Type B pancreatic cell (in vitro differentiated cells): ENCODE measurements around the gene MAP3K2. TPM values are rescaled to one million over a fixed set of nuclear protein-coding genes. Genes with fewer than 3 reads are reported as not detected.

Experiments used
- DNase-seq: peaks from one replicate; pipeline ENCODE4 v3.0.0; 2021; ENCODE audit warnings: mixed read lengths; ENCODE audit not compliant: unreplicated experiment; ENCODE audit errors: extremely low spot score
- H3K27ac Mint-ChIP-seq: 2 replicates; pipeline ENCODE4 v1.8.0; 2021; ENCODE audit warnings: mild to moderate bottlenecking, mixed read lengths
- H3K27me3 Mint-ChIP-seq: 2 replicates; pipeline ENCODE4 v1.8.0; 2021; ENCODE audit warnings: mixed read lengths
- H3K36me3 Mint-ChIP-seq: 2 replicates; pipeline ENCODE4 v1.8.0; 2021; ENCODE audit warnings: mixed read lengths
- H3K4me1 Mint-ChIP-seq: one replicate; pipeline ENCODE4 v1.8.0; 2021; ENCODE audit warnings: mixed read lengths; ENCODE audit not compliant: unreplicated experiment
- H3K4me3 Mint-ChIP-seq: 2 replicates; pipeline ENCODE4 v1.8.0; 2021; ENCODE audit warnings: mild to moderate bottlenecking, mixed read lengths
- H3K9me3 Mint-ChIP-seq: 2 replicates; pipeline ENCODE4 v1.8.0; 2021; ENCODE audit warnings: mixed read lengths
- CTCF ChIP-seq: fragments of 200-600 bp; sonication (generic); conservative IDR thresholded peaks from 2 replicates; pipeline ENCODE4 v1.5.0; 2021; ENCODE audit warnings: antibody characterized with exemption, mild to moderate bottlenecking
- total RNA-seq: library from RNA; stranded (reverse); gene quantifications from 2 replicates; pipeline ENCODE4 v1.2.1, GENCODE V29; 2021; ENCODE audit warnings: low replicate concordance

MAP3K2 gene
- total RNA-seq, 1 donor from 2014 or later, result 30.8 TPM

- H3K9me3 Mint-ChIP-seq, result no peaks in the 10 kb centered on the region
- H3K27me3 Mint-ChIP-seq, result peaks cover 45% of the 10 kb centered on the region
- no peak for DNase-seq
- H3K4me1 Mint-ChIP-seq, result peaks cover 22% of the 10 kb centered on the region
- H3K36me3 Mint-ChIP-seq, result no peaks in the 10 kb centered on the region
- TF ChIP-seq CTCF, result peak; percentile 78
- H3K4me3 Mint-ChIP-seq, result peak overlapping the region; percentile 76
- no peak overlapping the region for H3K27ac Mint-ChIP-seq
Measured at GRCh38 chr2:127415593-127416505, 28.1 kb upstream of the MAP3K2 start.

DNA sequence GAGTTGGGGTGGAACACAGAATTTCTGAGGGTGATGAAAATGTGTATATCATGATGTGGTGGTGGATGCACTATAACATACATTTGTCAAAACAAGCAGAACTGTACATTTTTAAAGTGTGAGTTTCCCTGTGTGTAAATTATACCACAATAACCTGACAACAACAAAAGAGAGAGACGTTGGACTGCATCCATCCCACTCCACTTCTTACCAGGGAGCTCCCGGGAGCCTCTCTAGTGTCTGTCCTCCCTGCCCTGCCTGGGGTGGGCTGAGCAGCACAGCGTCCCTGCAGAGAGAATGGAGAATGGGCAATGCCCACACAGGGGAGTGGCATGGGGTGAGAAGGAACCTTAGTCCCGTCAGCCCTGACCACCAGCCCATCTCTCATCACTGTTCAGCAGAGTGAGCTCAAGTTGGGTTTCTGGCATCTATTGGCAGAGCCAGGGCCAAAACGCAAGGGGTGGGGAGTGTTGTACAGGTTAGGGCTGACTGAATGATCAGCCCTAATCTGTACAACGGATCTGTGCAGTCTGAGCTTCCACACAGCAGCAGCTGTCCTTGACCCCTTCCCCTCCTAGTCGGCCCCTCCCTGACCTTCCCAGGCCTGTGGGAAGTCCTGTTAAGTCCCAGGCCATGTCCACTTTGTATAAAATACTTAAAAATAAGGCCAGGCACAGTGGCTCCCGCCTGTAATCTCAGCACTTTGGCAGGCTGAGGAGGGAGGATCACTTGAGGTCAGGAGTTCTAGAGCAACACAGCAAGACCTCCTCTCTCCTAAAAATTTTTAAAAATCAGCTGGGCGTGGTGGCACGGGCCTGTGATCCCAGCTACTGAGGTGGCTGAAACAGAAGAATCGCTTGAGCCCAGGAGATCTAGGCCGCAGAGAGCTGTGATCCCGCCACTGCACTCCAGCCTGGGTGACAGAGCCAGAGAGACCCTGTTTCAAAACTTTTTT lies 27.1 kb upstream of the MAP3K2 start:
- Mint-ChIP-seq H3K9me3 (no peaks in the 10 kb centered on the region), H3K4me3 (peak overlapping the region; percentile 39), H3K27ac (no peak overlapping the region), H3K27me3 (peaks cover 37% of the 10 kb centered on the region), H3K4me1 (peaks cover 25% of the 10 kb centered on the region), H3K36me3 (no peaks in the 10 kb centered on the region)
- TF ChIP-seq CTCF, result no peak
- no peak for DNase-seq

GRCh38 chr2:127413782-127414637 lies 26.2 kb upstream of the MAP3K2 start:
- Mint-ChIP-seq H3K36me3 (no peaks in the 10 kb centered on the region), H3K9me3 (no peaks in the 10 kb centered on the region), H3K27ac (peak overlapping the region; percentile 7), H3K4me3 (peak overlapping the region; percentile 39), H3K27me3 (peaks cover 34% of the 10 kb centered on the region), H3K4me1 (peaks cover 25% of the 10 kb centered on the region)
- no peak for DNase-seq
- TF ChIP-seq CTCF, result no peak

DNA sequence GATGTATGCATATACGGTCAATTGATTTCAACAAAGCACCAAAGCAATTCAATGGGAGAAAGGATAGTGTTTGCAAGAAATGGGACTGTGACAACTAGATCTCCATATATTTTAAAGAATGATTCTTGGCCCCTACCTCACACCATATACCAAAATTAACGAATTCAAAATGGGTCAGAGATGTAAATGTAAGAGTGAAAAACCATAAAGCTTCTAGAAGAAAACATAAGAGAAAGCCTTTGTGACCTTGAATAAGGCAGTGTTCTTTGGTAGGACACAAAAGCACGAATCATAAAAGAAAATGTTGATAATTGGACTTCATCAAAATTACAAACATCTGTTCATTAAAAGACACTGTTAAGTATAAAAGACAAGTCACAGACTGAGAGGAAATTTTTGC lies 25.4 kb upstream of the MAP3K2 start:
- DNase-seq, result no peak
- no peak overlapping the region for H3K27ac Mint-ChIP-seq
- peaks cover 24% of the 10 kb centered on the region for H3K4me1 Mint-ChIP-seq
- no peak overlapping the region for H3K4me3 Mint-ChIP-seq
- H3K27me3 Mint-ChIP-seq, result peaks cover 33% of the 10 kb centered on the region
- no peaks in the 10 kb centered on the region for H3K36me3 Mint-ChIP-seq
- TF ChIP-seq CTCF, result no peak
- no peaks in the 10 kb centered on the region for H3K9me3 Mint-ChIP-seq
